ENCODE results near the gene CNOT8. TPM values are rescaled to one million over a fixed set of nuclear protein-coding genes. Genes with fewer than 3 reads are reported as not detected.

Gene CNOT8
- total RNA-seq, 1 donor from 2014 or later, result 56.4 TPM

- H3K27me3 Mint-ChIP-seq, result no peaks in the 10 kb centered on the region
- DNase-seq (ENCODE audit: low spot score, unreplicated experiment), result no peak
- no peak for TF ChIP-seq CTCF (IDR thresholded peaks at IDR 0.05; ENCODE audit: unreplicated experiment)
- no peaks in the 10 kb centered on the region for H3K9me3 Mint-ChIP-seq (ENCODE audit: low read depth)
- peaks cover 3% of the 10 kb centered on the region for H3K36me3 Mint-ChIP-seq (ENCODE audit: insufficient read depth)
- peaks cover 16% of the 10 kb centered on the region for H3K4me1 Mint-ChIP-seq (ENCODE audit: low read depth)
- H3K27ac Mint-ChIP-seq, result no peak overlapping the region
- no peak overlapping the region for H3K4me3 Mint-ChIP-seq (ENCODE audit: low read depth)
Measured at GRCh38 chr5:154842689-154843530, 15.5 kb upstream of the CNOT8 start.

GRCh38 chr5:154844809-154845208 is 13.6 kb upstream of the CNOT8 start:
- no peaks in the 10 kb centered on the region for H3K36me3 Mint-ChIP-seq (ENCODE audit: insufficient read depth)
- H3K27ac Mint-ChIP-seq, result no peak overlapping the region

GRCh38 chr5:154849264-154849785 is 9.1 kb upstream of the CNOT8 start:
- H3K36me3 Mint-ChIP-seq (ENCODE audit: insufficient read depth), result no peaks in the 10 kb centered on the region
- DNase-seq (ENCODE audit: low spot score, unreplicated experiment), result no peak
- peak overlapping the region; percentile 77 for H3K4me3 Mint-ChIP-seq (ENCODE audit: low read depth)

More at GRCh38 chr5:154844809-154845208, 13.6 kb upstream of the CNOT8 start:
- no peak for TF ChIP-seq CTCF (IDR thresholded peaks at IDR 0.05; ENCODE audit: unreplicated experiment)
- no peak for DNase-seq (ENCODE audit: low spot score, unreplicated experiment)
- Mint-ChIP-seq H3K9me3 (ENCODE audit: low read depth) (no peaks in the 10 kb centered on the region), H3K4me1 (ENCODE audit: low read depth) (peaks cover 20% of the 10 kb centered on the region), H3K4me3 (ENCODE audit: low read depth) (no peak overlapping the region), H3K27me3 (no peaks in the 10 kb centered on the region)

GRCh38 chr5:154849791-154850201 is 8.6 kb upstream of the CNOT8 start:
- peak overlapping the region; percentile 93 for H3K27ac Mint-ChIP-seq
- H3K4me1 Mint-ChIP-seq (ENCODE audit: low read depth), result peaks cover 21% of the 10 kb centered on the region
- no peaks in the 10 kb centered on the region for H3K36me3 Mint-ChIP-seq (ENCODE audit: insufficient read depth)

More at GRCh38 chr5:154849264-154849785, 9.1 kb upstream of the CNOT8 start:
- Mint-ChIP-seq H3K4me1 (ENCODE audit: low read depth) (peaks cover 23% of the 10 kb centered on the region), H3K27ac (no peak overlapping the region), H3K9me3 (ENCODE audit: low read depth) (no peaks in the 10 kb centered on the region), H3K27me3 (no peaks in the 10 kb centered on the region)
- TF ChIP-seq CTCF (IDR thresholded peaks at IDR 0.05; ENCODE audit: unreplicated experiment), result no peak

More at GRCh38 chr5:154849791-154850201, 8.6 kb upstream of the CNOT8 start:
- DNase-seq (ENCODE audit: low spot score, unreplicated experiment), result no peak
- H3K4me3 Mint-ChIP-seq (ENCODE audit: low read depth), result peak overlapping the region; percentile 77
- H3K9me3 Mint-ChIP-seq (ENCODE audit: low read depth), result no peaks in the 10 kb centered on the region
- no peak for TF ChIP-seq CTCF (IDR thresholded peaks at IDR 0.05; ENCODE audit: unreplicated experiment)
- no peaks in the 10 kb centered on the region for H3K27me3 Mint-ChIP-seq
